ENCODE results near the gene GORASP2.

The GORASP2 gene

GRCh38 chr2:170928824-170929685 is at the start of gene GORASP2:
Gene GORASP2 (plus strand): TSS chr2:170929253. CDS start chr2:170929341, 88 bp downstream.
- H2AFZ ChIP-seq (ENCODE audit: low read depth) = peak within 1 kb of the TSS; percentile 93
- no peaks in the 10 kb centered on the region; the same call in 1 of the 2 replicates for H4K20me1 ChIP-seq (ENCODE audit: insufficient read depth)
- H3K9ac ChIP-seq = peak within 1 kb of the TSS; percentile 96
- H3K36me3 ChIP-seq (ENCODE audit: insufficient read depth) = no peaks in the 10 kb centered on the region
- peak; percentile 84 for TF ChIP-seq CTCF (conservative IDR thresholded peaks at IDR 0.05; ENCODE audit: low read depth, low read length)
- H3K27me3 ChIP-seq (ENCODE audit: insufficient read depth, low read depth) = no peaks in the 10 kb centered on the region
- H3K4me1 ChIP-seq (ENCODE audit: low read depth, poor library complexity, severe bottlenecking) = peaks cover 31% of the 10 kb centered on the region
- H3K27ac ChIP-seq = peak within 1 kb of the TSS; percentile 83
- H3K4me2 ChIP-seq = peak within 1 kb of the TSS; percentile 89
- H3K4me3 ChIP-seq (IDR thresholded peaks at IDR 0.05; ENCODE audit: insufficient read depth, low read depth, low read length) = peak within 1 kb of the TSS; percentile 93
- peaks cover 48% of the 10 kb centered on the region for H3K79me2 ChIP-seq (ENCODE audit: insufficient read depth, low read depth)

- Histone ChIP-seq H4K20me1 (ENCODE audit: insufficient read depth) (no peaks in the 10 kb centered on the region), H3K27ac (no peak overlapping the region), H3K27me3 (ENCODE audit: insufficient read depth, low read depth) (no peaks in the 10 kb centered on the region), H3K79me2 (ENCODE audit: insufficient read depth, low read depth) (no peaks in the 10 kb centered on the region), H2AFZ (ENCODE audit: low read depth) (no peak overlapping the region), H3K4me3 (IDR thresholded peaks at IDR 0.05; ENCODE audit: insufficient read depth, low read depth, low read length) (no peak overlapping the region), H3K36me3 (ENCODE audit: insufficient read depth) (no peaks in the 10 kb centered on the region), H3K9ac (no peak overlapping the region), H3K4me1 (ENCODE audit: low read depth, poor library complexity, severe bottlenecking) (no peaks in the 10 kb centered on the region), H3K4me2 (no peak overlapping the region)
- no peak for TF ChIP-seq CTCF (conservative IDR thresholded peaks at IDR 0.05; ENCODE audit: low read depth, low read length)
Measured at GRCh38 chr2:170881840-170882239, 47.2 kb upstream of the GORASP2 start.

GRCh38 chr2:170882758-170883157 is 46.3 kb upstream of the GORASP2 start:
- Histone ChIP-seq H3K27me3 (ENCODE audit: insufficient read depth, low read depth) (no peaks in the 10 kb centered on the region), H3K27ac (no peak overlapping the region), H3K4me3 (IDR thresholded peaks at IDR 0.05; ENCODE audit: insufficient read depth, low read depth, low read length) (no peak overlapping the region), H3K9ac (no peak overlapping the region), H3K36me3 (ENCODE audit: insufficient read depth) (no peaks in the 10 kb centered on the region), H3K79me2 (ENCODE audit: insufficient read depth, low read depth) (no peaks in the 10 kb centered on the region), H2AFZ (ENCODE audit: low read depth) (no peak overlapping the region), H3K4me2 (no peak overlapping the region), H3K4me1 (ENCODE audit: low read depth, poor library complexity, severe bottlenecking) (no peaks in the 10 kb centered on the region), H4K20me1 (ENCODE audit: insufficient read depth) (no peaks in the 10 kb centered on the region)
- no peak for TF ChIP-seq CTCF (conservative IDR thresholded peaks at IDR 0.05; ENCODE audit: low read depth, low read length)

GRCh38 chr2:170883683-170884082 is 45.4 kb upstream of the GORASP2 start:
- no peak for TF ChIP-seq CTCF (conservative IDR thresholded peaks at IDR 0.05; ENCODE audit: low read depth, low read length)
- no peaks in the 10 kb centered on the region for H3K79me2 ChIP-seq (ENCODE audit: insufficient read depth, low read depth)
- H3K36me3 ChIP-seq (ENCODE audit: insufficient read depth) = no peaks in the 10 kb centered on the region
- no peaks in the 10 kb centered on the region for H3K4me1 ChIP-seq (ENCODE audit: low read depth, poor library complexity, severe bottlenecking)
- H3K4me2 ChIP-seq = no peak overlapping the region
- H4K20me1 ChIP-seq (ENCODE audit: insufficient read depth) = no peaks in the 10 kb centered on the region
- no peaks in the 10 kb centered on the region for H3K27me3 ChIP-seq (ENCODE audit: insufficient read depth, low read depth)
- H3K4me3 ChIP-seq (IDR thresholded peaks at IDR 0.05; ENCODE audit: insufficient read depth, low read depth, low read length) = no peak overlapping the region
- no peak overlapping the region for H3K27ac ChIP-seq
- H2AFZ ChIP-seq (ENCODE audit: low read depth) = no peak overlapping the region
- no peak overlapping the region for H3K9ac ChIP-seq

Measured in KMS-11 (cell line).